K562 (cell line): ENCODE results near the gene TIMP2. TPM values are rescaled to one million over a fixed set of nuclear protein-coding genes. Genes with fewer than 3 reads are reported as not detected.

Experiments used
- ATAC-seq: fragments of 200-7000 bp; cut with Tn5 transposase; 3 replicates; pipeline ENCODE4 v1.9.1; 2020; ENCODE audit warnings: moderate library complexity
- BruUV-seq: library from RNA; stranded (reverse); fragments of 400-500 nt; replicated peaks from 2 replicates; lab custom pipeline; 2021; lab: Mats Ljungman, UMichigan
- CTCF ChIA-PET: fragments of 300-600 bp; formaldehyde crosslinking; extraction: SDS; loops from one replicate; lab custom pipeline; 2021; ENCODE audit warnings: low intra/inter-chr PET ratio; lab: Yijun Ruan, JAX
- POLR2A ChIA-PET: fragments of 300-600, 350-650 bp; sonication (Branson Sonifier 250); formaldehyde crosslinking; extraction: SDS; loops from one replicate; lab custom pipeline; 2021; ENCODE audit warnings: antibody characterized with exemption, inconsistent platforms; lab: Yijun Ruan, JAX
- DNase-seq, 4 experiments: peaks; one replicate each; pipeline versions ENCODE4 v3.0.0 to v3.0.0-alpha.2; 2011 to 2018; ENCODE audit warnings: low spot score in 3 of 4, mixed read lengths in 3 of 4; ENCODE audit errors: extremely low read depth in 1 of 4
- FAIRE-seq: peaks from 2 replicates; lab custom pipeline; 2011; peaks lifted over from hg19 to GRCh38; lab: Jason Lieb, UNC
- H2AFZ ChIP-seq: 2 replicates; pipeline ENCODE4 v1.6.0; 2011; ENCODE audit warnings: low read depth, low read length, control low read depth, inconsistent platforms
- H3K27ac ChIP-seq: fragments of 200-600 bp; 3 replicates; pipeline ENCODE4 v1.8.0; 2011; ENCODE audit warnings: low read depth, mild to moderate bottlenecking, control low read depth, inconsistent platforms, low read length, moderate library complexity, mixed read lengths; ENCODE audit errors: extremely low read depth
- H3K27me3 ChIP-seq, 2 experiments: fragments of 300-600 bp in 1 of 2; 2 replicates in 1 of 2; 3 replicates in 1 of 2; pipeline versions ENCODE4 v1.6.0 to v1.8.0; 2011; ENCODE audit warnings: inconsistent platforms in 2 of 2, low read length in 2 of 2, mild to moderate bottlenecking in 1 of 2, mixed read lengths in 1 of 2, moderate library complexity in 1 of 2; ENCODE audit not compliant: control insufficient read depth in 2 of 2, insufficient read depth in 2 of 2
- H3K36me3 ChIP-seq: fragments of 300-600 bp; 3 replicates; pipeline ENCODE4 v1.8.0; 2011; ENCODE audit warnings: mild to moderate bottlenecking, low read length, inconsistent platforms; ENCODE audit not compliant: control insufficient read depth, insufficient read depth
- H3K4me1 ChIP-seq, 2 experiments: fragments of 200-600 bp in 1 of 2; replicated peaks in 1 of 2; 2 replicates in 1 of 2; 3 replicates in 1 of 2; pipeline versions ENCODE4 v1.5.1 to v1.8.0; 2011; ENCODE audit warnings: inconsistent platforms in 2 of 2, low read length in 2 of 2, mild to moderate bottlenecking in 1 of 2, mixed read lengths in 1 of 2, moderate library complexity in 1 of 2; ENCODE audit not compliant: control insufficient read depth in 2 of 2, insufficient read depth in 2 of 2
- H3K4me2 ChIP-seq: 2 replicates; pipeline ENCODE4 v1.6.1; 2011; ENCODE audit warnings: low read length, control low read depth, inconsistent platforms, mixed read lengths; ENCODE audit not compliant: insufficient read depth
- H3K4me3 ChIP-seq: fragments of 200-600 bp; sonication (generic), shearing (Covaris generic); 2 replicates; pipeline ENCODE4 v1.5.1; 2016; ENCODE audit warnings: control low read depth, inconsistent platforms
- H3K79me2 ChIP-seq: fragments of 200-600 bp; 3 replicates; pipeline ENCODE4 v1.8.0; 2011; ENCODE audit warnings: low read length, inconsistent platforms; ENCODE audit not compliant: control insufficient read depth, insufficient read depth
- H3K9ac ChIP-seq, 2 experiments: 2 replicates each; pipeline versions ENCODE4 v1.6.0 to v1.6.1; 2011; ENCODE audit warnings: low read depth in 2 of 2, low read length in 2 of 2, control low read depth in 1 of 2, inconsistent platforms in 1 of 2, mild to moderate bottlenecking in 1 of 2, mixed read lengths in 1 of 2; ENCODE audit not compliant: insufficient read depth in 1 of 2
- H3K9me1 ChIP-seq: one replicate; pipeline ENCODE4 v1.6.0; 2011; ENCODE audit warnings: inconsistent platforms, mild to moderate bottlenecking, low read length, moderate library complexity; ENCODE audit not compliant: control insufficient read depth, insufficient read depth
- H3K9me3 ChIP-seq: replicated peaks from 2 replicates; pipeline ENCODE4 v1.5.1; 2011; ENCODE audit warnings: low read depth, low read length, inconsistent platforms; ENCODE audit not compliant: control insufficient read depth, insufficient read depth
- H4K20me1 ChIP-seq: replicated peaks from 2 replicates; pipeline ENCODE4 v1.6.1; 2011; ENCODE audit warnings: low read length, inconsistent platforms, mixed read lengths; ENCODE audit not compliant: control insufficient read depth, insufficient read depth
- E2F3 ChIP-seq: fragments of 250-450 bp; sonication (Bioruptor Pico); IDR thresholded peaks from 2 replicates; pipeline ENCODE4 v1.4.0; 2020; ENCODE audit warnings: mild to moderate bottlenecking
- ELF4 ChIP-seq: fragments of 450-650 bp; formaldehyde crosslinking; IDR thresholded peaks from 2 replicates; pipeline ENCODE4 v1.4.0; 2022; ENCODE audit warnings: missing genetic modification characterization
- KAT2B ChIP-seq: IDR thresholded peaks from one replicate; pipeline ENCODE4 v1.6.1; 2012; ENCODE audit warnings: low read depth, mild to moderate bottlenecking, control low read depth, inconsistent platforms, low read length, moderate library complexity
- MCM2 ChIP-seq: fragments of 450-650 bp; IDR thresholded peaks from 2 replicates; pipeline ENCODE4 v1.6.1; 2017; ENCODE audit warnings: low read depth, mild to moderate bottlenecking
- NRF1 ChIP-seq, 2 experiments: fragments of 450-650 bp; IDR thresholded peaks in 1 of 2; conservative IDR thresholded peaks in 1 of 2; 2 replicates each; pipeline ENCODE4 v1.6.1; 2014; ENCODE audit warnings: mild to moderate bottlenecking in 2 of 2
- PTTG1 ChIP-seq: fragments of 450-650 bp; IDR thresholded peaks from 2 replicates; pipeline ENCODE4 v1.6.1; 2016; ENCODE audit warnings: low read depth, mild to moderate bottlenecking, missing genetic modification characterization, missing compliant biosample characterization
- SRSF7 ChIP-seq: fragments of 200-400 bp; formaldehyde crosslinking; optimal IDR thresholded peaks from 2 replicates; pipeline ENCODE3; 2017; ENCODE audit warnings: mild to moderate bottlenecking, low read depth, low read length
- ZNF121 ChIP-seq: sonication (generic); formaldehyde crosslinking; conservative IDR thresholded peaks from 2 replicates; pipeline ENCODE4 v1.8.0; 2022; ENCODE audit warnings: missing genetic modification reagents
- ZNF224 ChIP-seq: sonication (generic); formaldehyde crosslinking; IDR thresholded peaks from 2 replicates; pipeline ENCODE4 v1.8.0; 2022; ENCODE audit warnings: mild to moderate bottlenecking, missing genetic modification reagents
- ZNF696 ChIP-seq: fragments of 250-450 bp; sonication (Bioruptor Pico); conservative IDR thresholded peaks from 2 replicates; pipeline ENCODE4 v1.4.0; 2020; ENCODE audit warnings: mild to moderate bottlenecking, moderate library complexity
- ZNF778 ChIP-seq: fragments of 450-650 bp; formaldehyde crosslinking; IDR thresholded peaks from 2 replicates; pipeline ENCODE4 v1.4.0; 2020; ENCODE audit warnings: mild to moderate bottlenecking, moderate library complexity
- WGBS: fragments of 100-300 bp; shearing (Covaris generic); methylation state at CpG from one replicate; pipeline ENCODE4 v1.1.6; 2016; ENCODE audit warnings: low coverage, mixed read lengths; ENCODE audit not compliant: insufficient coverage; ENCODE audit errors: missing lambda C conversion rate; 5-methylcytosine and 5-hydroxymethylcytosine counted together
- in situ Hi-C: fragments of 300-500 bp; cut with MboI; formaldehyde crosslinking; loops from 4 replicates; pipeline ENCODE4 v1.15.0; 2018; ENCODE audit warnings: inconsistent platforms, mixed read lengths
- intact Hi-C: fragments of 100-400 bp; cut with micrococcal nuclease; formaldehyde crosslinking; loops from 2 replicates; pipeline ENCODE4 v1.14.2; 2022
- polyA plus RNA-seq, 8 experiments: library from polyadenylated mRNA; depleted of rRNA in 4 of 8; stranded (reverse) in 5 of 8; unstranded in 3 of 8; fragments of >200 nt; fragmentation: Nextera tagmentation in 2 of 8; fragmentation: Illumina TruSeq in 1 of 8; extraction: Ambion mirVana in 2 of 8; extraction: Trizol in 1 of 8; gene quantifications; 2 replicates each; pipeline versions ENCODE4 v1.2.1 to v1.2.3, GENCODE V29; 2011 to 2014; ENCODE audit warnings: inconsistent platforms in 1 of 8, missing spikeins in 1 of 8
- total RNA-seq, 7 experiments: library from RNA; depleted of rRNA in 6 of 7; stranded (reverse); fragments of >200 nt in 6 of 7; fragmentation: Illumina TruSeq in 2 of 7; extraction: Trizol in 2 of 7; gene quantifications; 2 replicates each; pipeline versions ENCODE4 v1.2.1 to v1.2.3, GENCODE V29; 2011 to 2021; ENCODE audit warnings: low replicate concordance in 1 of 7
- TF ChIP-seq, protein P1 (sequence below): fragments of 250-450 bp; sonication (Bioruptor Pico); IDR thresholded peaks from 2 replicates; pipeline ENCODE4 v1.5.1; 2021; ENCODE audit warnings: mild to moderate bottlenecking

TIMP2 gene
- total and polyA plus RNA-seq, 9 of the 15 experiments (the other 6 are each of a cell fraction or from before 2014, with no cell fraction given), result 0.55 TPM; not detected in 8

DNA sequence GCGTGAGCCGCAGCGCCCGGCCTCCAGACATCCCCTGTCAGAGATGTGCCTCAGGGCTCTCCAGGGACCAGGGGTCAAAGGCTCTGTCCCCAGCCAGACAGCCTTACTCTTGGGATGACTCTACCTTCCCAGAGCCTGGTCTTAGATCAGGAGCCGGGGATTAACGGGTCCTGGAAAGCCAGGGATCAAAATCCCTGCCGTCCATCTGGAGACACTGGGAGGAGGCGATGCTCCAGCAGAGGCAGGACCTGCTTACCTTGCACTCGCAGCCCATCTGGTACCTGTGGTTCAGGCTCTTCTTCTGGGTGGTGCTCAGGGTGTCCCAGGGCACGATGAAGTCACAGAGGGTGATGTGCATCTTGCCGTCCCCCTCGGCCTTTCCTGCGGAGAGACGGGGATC, 67.9 kb downstream of the TIMP2 start:
- Histone ChIP-seq H3K36me3 (no peaks in the 10 kb centered on the region), H3K79me2 (no peaks in the 10 kb centered on the region), H4K20me1 (no peaks in the 10 kb centered on the region), H3K27me3 (peaks cover 0 to 17% of the 10 kb centered on the region in 2 experiments; a peak in 3 of 5 replicates), H3K9me3 (no peaks in the 10 kb centered on the region), H3K9me1 (no peaks in the 10 kb centered on the region), H2AFZ (no peak overlapping the region), H3K9ac (no peak overlapping the region), H3K4me3 (no peak overlapping the region), H3K27ac (no peak overlapping the region), H3K4me1 (peaks cover 23 to 25% of the 10 kb centered on the region in 2 experiments), H3K4me2 (no peak overlapping the region)
- ATAC-seq (no peak), DNase-seq (no peak), FAIRE-seq (no peak)
- TF ChIP-seq, protein P1, sequence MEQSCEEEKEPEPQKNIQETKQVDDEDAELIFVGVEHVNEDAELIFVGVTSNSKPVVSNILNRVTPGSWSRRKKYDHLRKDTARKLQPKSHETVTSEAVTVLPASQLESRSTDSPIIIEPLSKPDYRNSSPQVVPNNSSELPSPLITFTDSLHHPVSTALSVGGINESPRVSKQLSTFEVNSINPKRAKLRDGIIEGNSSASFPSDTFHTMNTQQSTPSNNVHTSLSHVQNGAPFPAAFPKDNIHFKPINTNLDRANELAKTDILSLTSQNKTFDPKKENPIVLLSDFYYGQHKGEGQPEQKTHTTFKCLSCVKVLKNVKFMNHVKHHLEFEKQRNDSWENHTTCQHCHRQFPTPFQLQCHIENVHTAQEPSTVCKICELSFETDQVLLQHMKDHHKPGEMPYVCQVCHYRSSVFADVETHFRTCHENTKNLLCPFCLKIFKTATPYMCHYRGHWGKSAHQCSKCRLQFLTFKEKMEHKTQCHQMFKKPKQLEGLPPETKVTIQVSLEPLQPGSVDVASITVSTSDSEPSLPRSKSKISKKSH (CRISPR knock-in tag), result no peak
- TF ChIP-seq ELF4 (CRISPR knock-in tag), result no peak
- no peak for TF ChIP-seq MCM2
- no peak for TF ChIP-seq SRSF7
- TF ChIP-seq ZNF121, result no peak
- TF ChIP-seq ZNF224 (CRISPR knock-in tag), result no peak
- TF ChIP-seq ZNF696 (CRISPR knock-in tag), result no peak
- no peak for TF ChIP-seq NRF1 (conservative IDR thresholded peaks at IDR 0.05 in 1 of 2, IDR thresholded peaks at IDR 0.05 in 1 of 2)
- TF ChIP-seq E2F3 (CRISPR knock-in tag), result no peak
- no peak for TF ChIP-seq ZNF778 (CRISPR knock-in tag)
- no peak for TF ChIP-seq KAT2B
- TF ChIP-seq PTTG1 (tag), result no peak
- intact Hi-C loops, result no loop called here
- 18% methylated on average over 13 of the region's 14 CpGs for WGBS
- BruUV-seq, result no TSS peak
- ChIA-PET POLR2A (no interaction called here), CTCF (no interaction called here)
- in situ Hi-C loops, result no loop called here
